ENCODE data around the gene C17orf100. TPM values are rescaled to one million over a fixed set of nuclear protein-coding genes. Genes with fewer than 3 reads are reported as not detected.

The C17orf100 gene
- total and polyA plus RNA-seq, 9 of the 15 experiments (the other 6 are each of a cell fraction or from before 2014, with no cell fraction given): 0.04 to 1.7 (median 0.43) TPM

DNA sequence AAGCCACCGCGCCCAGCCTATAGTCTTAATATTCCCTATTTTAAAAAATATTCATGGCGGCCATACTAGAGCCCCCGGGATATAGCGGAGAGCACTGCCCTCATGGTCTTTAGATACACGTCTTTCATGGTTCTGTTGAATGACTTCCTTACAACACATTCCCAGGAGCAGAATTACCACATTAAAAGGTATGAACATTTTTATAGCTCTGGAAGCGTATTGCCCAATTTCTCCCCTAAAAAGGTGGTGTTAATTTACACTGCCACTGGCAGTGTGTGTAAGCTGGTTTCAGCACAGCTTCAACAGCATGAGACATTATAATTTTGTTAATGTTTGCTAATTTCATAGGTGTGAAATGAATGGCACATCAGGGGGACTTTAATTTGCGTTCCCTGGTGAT is 19.0 kb downstream of the C17orf100 start (continued):
- no peak for TF ChIP-seq CAMTA2 (CRISPR knock-in tag; conservative IDR thresholded peaks at IDR 0.05)
- TF ChIP-seq PHF20 (IDR thresholded peaks at IDR 0.05; ENCODE audit: partially characterized antibody): no peak
- TF ChIP-seq HOXB6 (CRISPR knock-in tag; IDR thresholded peaks at IDR 0.05; ENCODE audit: borderline replicate concordance): no peak
- TF ChIP-seq ZBTB1 (CRISPR knock-in tag; IDR thresholded peaks at IDR 0.05; ENCODE audit: borderline replicate concordance, low read depth): no peak
- no peak for TF ChIP-seq KLF16 (IDR thresholded peaks at IDR 0.05)

GRCh38 chr17:6670999-6671398 is 19.4 kb downstream of the C17orf100 start:
- CTCF ChIA-PET (ENCODE audit: low intra/inter-chr PET ratio): no interaction called here
- 4% methylated on average over 5 of the region's 6 CpGs for WGBS (ENCODE audit: insufficient coverage, low coverage, missing lambda C conversion rate)

More at GRCh38 chr17:6670999-6671398, 19.4 kb downstream of the C17orf100 start:
- H2AFZ ChIP-seq (ENCODE audit: low read depth, low read length): no peak overlapping the region
- DNase-seq (ENCODE audit: extremely low read depth in 1 of 4, low spot score in 3 of 4) (no peak), ATAC-seq (no peak), FAIRE-seq (no peak)
- in situ Hi-C loops (cut with MboI) (no loop called here), intact Hi-C loops (cut with micrococcal nuclease) (no loop called here)
- no peaks in the 10 kb centered on the region for H3K9me3 ChIP-seq (replicated peaks; ENCODE audit: control insufficient read depth, insufficient read depth, low read depth, low read length)
- H3K27ac ChIP-seq (ENCODE audit: extremely low read depth, low read depth, low read length): no peak overlapping the region
- TF ChIP-seq NR2F6 (CRISPR knock-in tag; IDR thresholded peaks at IDR 0.05) (no peak), BMI1 (IDR thresholded peaks at IDR 0.05; ENCODE audit: low read length) (no peak), PTRF (tag; IDR thresholded peaks at IDR 0.05) (no peak)
- TF ChIP-seq, protein P1, sequence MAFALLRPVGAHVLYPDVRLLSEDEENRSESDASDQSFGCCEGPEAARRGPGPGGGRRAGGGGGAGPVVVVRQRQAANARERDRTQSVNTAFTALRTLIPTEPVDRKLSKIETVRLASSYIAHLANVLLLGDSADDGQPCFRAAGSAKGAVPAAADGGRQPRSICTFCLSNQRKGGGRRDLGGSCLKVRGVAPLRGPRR (CRISPR knock-in tag; IDR thresholded peaks at IDR 0.05): no peak
- POLR2A ChIA-PET: interaction anchor here (0.6 kb wide), 1 partner anchor 84 kb away, joined by 3 read pairs; no protein-coding TSS in a partner anchor
- H3K9ac ChIP-seq (ENCODE audit: insufficient read depth in 1 of 2, low read depth in 2 of 2, low read length in 2 of 2): no peak overlapping the region
- H3K36me3 ChIP-seq (ENCODE audit: control insufficient read depth, insufficient read depth, low read length): no peaks in the 10 kb centered on the region
- H3K79me2 ChIP-seq (ENCODE audit: control insufficient read depth, insufficient read depth, low read length): no peaks in the 10 kb centered on the region
- no peaks in the 10 kb centered on the region for H3K9me1 ChIP-seq (ENCODE audit: control insufficient read depth, insufficient read depth, low read length)
- BruUV-seq (replicated peaks): no TSS peak
- no peaks in the 10 kb centered on the region; a peak in 1 of 5 replicates for H3K4me1 ChIP-seq (replicated peaks in 1 of 2; ENCODE audit: control insufficient read depth in 2 of 2, insufficient read depth in 2 of 2, low read length in 2 of 2)
- peaks cover 8 to 51% of the 10 kb centered on the region in 2 experiments; a peak in 4 of 5 replicates for H3K27me3 ChIP-seq (ENCODE audit: control insufficient read depth in 2 of 2, insufficient read depth in 2 of 2, low read length in 2 of 2)
- no peak overlapping the region for H3K4me2 ChIP-seq (ENCODE audit: insufficient read depth, low read length)
- H4K20me1 ChIP-seq (replicated peaks; ENCODE audit: control insufficient read depth, insufficient read depth, low read length): no peaks in the 10 kb centered on the region
- no peak overlapping the region for H3K4me3 ChIP-seq

Data from K562 (cell line).